ENCODE data around the gene SYF2.

Gene SYF2

DNA sequence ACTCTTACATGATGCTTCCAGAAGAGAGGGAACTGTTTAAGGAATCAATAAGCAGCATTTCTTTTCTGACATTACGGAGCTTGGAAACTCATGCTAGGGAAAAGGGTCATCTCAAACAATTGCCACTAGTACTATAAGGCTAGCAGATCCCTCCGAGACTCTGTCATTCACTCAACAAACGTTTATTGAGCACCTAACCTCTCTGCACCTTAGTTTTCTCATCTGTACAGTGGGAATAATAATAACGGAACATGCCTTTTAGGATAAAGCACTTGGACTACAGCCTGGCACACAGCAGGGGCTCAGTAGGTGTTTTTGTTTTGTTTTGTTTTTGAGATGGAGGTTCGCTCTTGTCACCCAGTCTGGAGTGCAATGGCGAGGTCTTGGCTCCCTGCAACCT lies 51.3 kb downstream of the SYF2 start:
- TF ChIP-seq, protein P1, sequence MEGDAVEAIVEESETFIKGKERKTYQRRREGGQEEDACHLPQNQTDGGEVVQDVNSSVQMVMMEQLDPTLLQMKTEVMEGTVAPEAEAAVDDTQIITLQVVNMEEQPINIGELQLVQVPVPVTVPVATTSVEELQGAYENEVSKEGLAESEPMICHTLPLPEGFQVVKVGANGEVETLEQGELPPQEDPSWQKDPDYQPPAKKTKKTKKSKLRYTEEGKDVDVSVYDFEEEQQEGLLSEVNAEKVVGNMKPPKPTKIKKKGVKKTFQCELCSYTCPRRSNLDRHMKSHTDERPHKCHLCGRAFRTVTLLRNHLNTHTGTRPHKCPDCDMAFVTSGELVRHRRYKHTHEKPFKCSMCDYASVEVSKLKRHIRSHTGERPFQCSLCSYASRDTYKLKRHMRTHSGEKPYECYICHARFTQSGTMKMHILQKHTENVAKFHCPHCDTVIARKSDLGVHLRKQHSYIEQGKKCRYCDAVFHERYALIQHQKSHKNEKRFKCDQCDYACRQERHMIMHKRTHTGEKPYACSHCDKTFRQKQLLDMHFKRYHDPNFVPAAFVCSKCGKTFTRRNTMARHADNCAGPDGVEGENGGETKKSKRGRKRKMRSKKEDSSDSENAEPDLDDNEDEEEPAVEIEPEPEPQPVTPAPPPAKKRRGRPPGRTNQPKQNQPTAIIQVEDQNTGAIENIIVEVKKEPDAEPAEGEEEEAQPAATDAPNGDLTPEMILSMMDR (conservative IDR thresholded peaks at IDR 0.05): no peak
- no peak for TF ChIP-seq ZFX (IDR thresholded peaks at IDR 0.05)
- no peak overlapping the region for H3K27ac ChIP-seq

DNA sequence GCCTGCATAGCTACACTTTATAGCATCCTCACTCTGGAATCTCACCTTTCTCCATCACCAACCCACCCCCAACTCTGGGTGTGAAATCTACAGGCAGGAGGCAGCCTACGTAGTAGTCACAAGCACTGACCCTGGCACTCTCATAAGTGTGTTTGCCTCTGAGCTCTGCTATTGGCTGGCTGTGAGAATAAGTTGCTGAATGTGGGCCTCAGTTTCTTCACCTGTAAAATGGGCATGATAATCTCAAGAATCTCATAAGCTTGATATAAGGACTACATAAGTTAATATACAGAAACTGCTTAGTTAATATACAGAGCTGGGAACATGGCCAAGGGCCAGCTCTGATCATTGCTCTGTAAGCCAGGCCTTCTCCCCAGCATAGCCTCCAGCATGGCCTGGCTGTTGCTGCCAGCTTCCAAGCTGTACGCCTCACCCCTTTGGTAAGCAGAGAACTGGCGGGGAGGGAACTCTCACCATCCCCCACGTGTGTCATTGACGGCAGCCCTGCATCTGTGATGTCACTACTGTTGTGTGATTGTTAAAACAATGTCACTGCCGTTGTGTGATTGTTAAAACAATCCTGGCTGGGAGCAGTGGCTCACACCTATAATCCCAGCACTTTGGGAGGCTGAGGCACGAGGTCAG lies 53.3 kb downstream of the SYF2 start:
- TF ChIP-seq, protein P1 (conservative IDR thresholded peaks at IDR 0.05): no peak
- no peak for TF ChIP-seq ZFX (IDR thresholded peaks at IDR 0.05)
- no peak overlapping the region for H3K27ac ChIP-seq

DNA sequence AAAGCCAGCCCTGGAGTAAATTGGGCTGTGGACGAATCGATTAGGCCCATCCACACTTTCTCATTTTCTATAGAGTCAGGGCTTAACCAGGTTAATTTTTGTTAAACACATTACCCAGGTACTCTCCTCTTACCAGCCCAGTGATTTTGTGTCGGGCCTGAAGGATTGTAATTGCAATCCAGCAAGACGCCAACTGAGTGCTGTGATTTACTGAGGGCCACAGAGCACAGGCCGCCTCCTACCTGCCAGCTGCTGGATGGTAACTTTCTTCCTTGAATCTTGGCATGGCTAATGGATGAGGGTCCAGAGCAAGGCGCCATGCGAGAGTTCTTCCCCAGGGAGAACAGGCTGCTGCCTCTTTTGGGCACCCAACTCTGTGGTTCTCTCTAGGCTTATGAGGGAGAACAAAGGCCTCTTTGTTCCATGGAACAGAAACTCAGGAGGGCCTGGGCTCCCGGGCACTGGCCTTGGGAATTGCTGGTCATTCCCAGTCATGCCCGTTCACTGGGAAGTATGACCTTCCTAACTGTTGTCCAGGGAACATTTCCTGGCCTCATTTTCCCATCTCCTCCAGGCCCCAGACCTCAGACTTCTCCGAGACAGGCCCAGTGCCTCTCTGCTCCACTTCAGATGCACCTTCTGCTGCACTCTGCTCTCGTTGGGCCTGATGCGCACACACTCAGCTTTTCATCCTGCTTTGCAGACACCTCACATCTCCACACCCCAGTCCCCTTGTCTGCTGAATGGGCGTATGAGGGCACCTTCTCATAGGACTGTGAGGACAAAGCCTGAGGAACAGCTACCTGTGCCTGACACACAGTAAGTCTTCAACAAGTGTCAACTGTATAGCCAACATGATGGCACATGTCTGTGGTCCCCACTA lies 57.3 kb downstream of the SYF2 start:
- no peak for TF ChIP-seq ZFX (IDR thresholded peaks at IDR 0.05)
- TF ChIP-seq, protein P1 (conservative IDR thresholded peaks at IDR 0.05): no peak
- H3K27ac ChIP-seq: no peak overlapping the region

DNA sequence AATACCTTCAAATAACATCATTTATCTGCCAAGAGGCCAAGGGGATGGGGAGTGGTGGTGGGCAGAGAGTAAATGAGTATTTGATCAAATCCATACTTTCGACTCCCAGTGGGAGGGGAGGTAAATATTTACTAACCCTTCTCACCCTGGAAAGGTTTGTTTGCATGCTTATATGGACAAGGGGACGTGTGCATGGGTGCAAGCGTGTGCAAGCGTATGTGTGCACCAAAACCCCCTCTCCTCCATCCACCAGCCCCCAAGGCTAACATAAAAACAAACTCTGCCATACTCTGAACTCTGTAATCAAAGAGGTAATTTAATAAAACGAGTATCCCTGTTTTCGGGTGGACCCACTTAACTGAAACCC lies 58.0 kb downstream of the SYF2 start:
- H3K27ac ChIP-seq: no peak overlapping the region
- TF ChIP-seq ZFX (IDR thresholded peaks at IDR 0.05): no peak
- TF ChIP-seq, protein P1 (conservative IDR thresholded peaks at IDR 0.05): no peak

DNA sequence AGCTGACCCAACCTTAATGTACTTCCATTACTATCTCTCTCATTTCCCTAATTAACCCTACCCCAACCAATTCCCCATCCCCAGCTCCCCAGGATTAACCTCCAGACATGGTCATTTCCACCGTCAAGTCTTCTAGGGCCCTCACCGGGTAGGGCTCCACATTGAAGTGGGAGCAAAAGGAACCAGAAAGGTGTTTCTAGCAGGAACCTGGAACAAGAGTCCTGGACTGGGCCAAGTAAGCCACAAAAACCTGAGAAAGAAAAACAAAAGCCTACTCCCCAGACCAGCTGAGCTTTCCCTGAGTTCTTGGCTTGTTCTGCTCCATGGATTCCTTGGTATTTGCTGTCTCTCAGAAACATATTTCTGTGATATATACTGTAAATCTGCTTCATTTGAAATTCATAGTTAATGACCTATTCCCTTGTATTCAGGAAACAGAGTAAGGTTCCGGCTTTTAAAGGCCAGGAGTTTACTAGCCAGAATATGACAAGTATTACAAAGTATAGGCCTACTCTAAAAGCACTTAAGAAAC lies 58.4 kb downstream of the SYF2 start:
- no peak for TF ChIP-seq ZFX (IDR thresholded peaks at IDR 0.05)
- TF ChIP-seq, protein P1 (conservative IDR thresholded peaks at IDR 0.05): no peak
- no peak overlapping the region for H3K27ac ChIP-seq
